OCI-LY1 (cell line): ENCODE measurements around the gene TUFM.
A peak's percentile ranks its signal among the peaks of the same experiment; 100 is the strongest.

Experiments
- H2AFZ ChIP-seq: fragments of 200-600 bp; sonication (generic), shearing (Covaris generic); 2 replicates; pipeline ENCODE4 v1.6.0; 2014; ENCODE audit warnings: antibody characterized with exemption, mild to moderate bottlenecking, low read length
- H3F3A ChIP-seq: fragments of 200-600 bp; sonication (generic), shearing (Covaris generic); 2 replicates; pipeline ENCODE4 v1.6.0; 2014; ENCODE audit warnings: mild to moderate bottlenecking, antibody characterized with exemption, low read length, moderate library complexity; ENCODE audit not compliant: insufficient read depth
- H3K27ac ChIP-seq: fragments of 200-600 bp; sonication (generic); 2 replicates; pipeline ENCODE4 v1.5.1; 2014; ENCODE audit warnings: low read length, mixed run types, mild to moderate bottlenecking, low read depth; ENCODE audit not compliant: poor library complexity, severe bottlenecking
- H3K27me3 ChIP-seq: fragments of 200-600 bp; sonication (generic); 2 replicates; pipeline ENCODE4 v1.6.0; 2014; ENCODE audit warnings: antibody characterized with exemption, mild to moderate bottlenecking, low read length, moderate library complexity; ENCODE audit not compliant: insufficient read depth
- H3K36me3 ChIP-seq: fragments of 200-600 bp; sonication (generic); 2 replicates; pipeline ENCODE4 v1.6.1; 2014; ENCODE audit warnings: mild to moderate bottlenecking, antibody characterized with exemption, low read length, moderate library complexity, mixed read lengths; ENCODE audit not compliant: insufficient read depth
- H3K4me1 ChIP-seq: fragments of 200-600 bp; sonication (generic); 2 replicates; pipeline ENCODE4 v1.5.1; 2014; ENCODE audit warnings: mild to moderate bottlenecking, low read length, moderate library complexity; ENCODE audit not compliant: insufficient read depth, severe bottlenecking
- H3K4me2 ChIP-seq: fragments of 200-600 bp; sonication (generic), shearing (Covaris generic); 2 replicates; pipeline ENCODE4 v1.6.1; 2014; ENCODE audit warnings: low read length
- H3K4me3 ChIP-seq: fragments of 200-600 bp; sonication (generic); 2 replicates; pipeline ENCODE4 v1.5.1; 2014; ENCODE audit warnings: low read length, low read depth, mild to moderate bottlenecking, mixed read lengths; ENCODE audit not compliant: poor library complexity, severe bottlenecking
- H3K79me2 ChIP-seq: fragments of 200-600 bp; shearing (Covaris generic); 2 replicates; pipeline ENCODE4 v1.6.1; 2016; ENCODE audit warnings: mixed run types, low read length, mixed read lengths; ENCODE audit not compliant: insufficient read depth
- H3K9ac ChIP-seq: fragments of 200-600 bp; sonication (generic), shearing (Covaris generic); 2 replicates; pipeline ENCODE4 v1.6.1; 2014; ENCODE audit warnings: mild to moderate bottlenecking, low read length, mixed read lengths
- H3K9me2 ChIP-seq: fragments of 200-600 bp; sonication (generic), shearing (Covaris generic); 2 replicates; pipeline ENCODE4 v1.6.1; 2014; ENCODE audit warnings: low read depth, mild to moderate bottlenecking, low read length, mixed read lengths
- H3K9me3 ChIP-seq: fragments of 200-600 bp; shearing (Covaris generic); 2 replicates; pipeline ENCODE4 v1.6.1; 2014; ENCODE audit warnings: low read length, mixed read lengths
- H4K20me1 ChIP-seq: fragments of 200-600 bp; sonication (generic), shearing (Covaris generic); 2 replicates; pipeline ENCODE4 v1.6.0; 2016; ENCODE audit warnings: mild to moderate bottlenecking, low read length; ENCODE audit not compliant: insufficient read depth
- EZH2 ChIP-seq: fragments of 200-600 bp; sonication (generic), shearing (Covaris generic); IDR thresholded peaks from 2 replicates; pipeline ENCODE4 v1.8.0; 2017; ENCODE audit warnings: borderline replicate concordance, mixed run types, mild to moderate bottlenecking, antibody characterized with exemption, low read length, moderate library complexity, mixed read lengths
- TF ChIP-seq, protein P1 (sequence below): fragments of 200-600 bp; sonication (generic), shearing (Covaris generic); IDR thresholded peaks from 2 replicates; pipeline ENCODE4 v1.5.1; 2017; ENCODE audit warnings: mild to moderate bottlenecking, antibody characterized with exemption, low read length, moderate library complexity, mixed read lengths

Gene TUFM

DNA sequence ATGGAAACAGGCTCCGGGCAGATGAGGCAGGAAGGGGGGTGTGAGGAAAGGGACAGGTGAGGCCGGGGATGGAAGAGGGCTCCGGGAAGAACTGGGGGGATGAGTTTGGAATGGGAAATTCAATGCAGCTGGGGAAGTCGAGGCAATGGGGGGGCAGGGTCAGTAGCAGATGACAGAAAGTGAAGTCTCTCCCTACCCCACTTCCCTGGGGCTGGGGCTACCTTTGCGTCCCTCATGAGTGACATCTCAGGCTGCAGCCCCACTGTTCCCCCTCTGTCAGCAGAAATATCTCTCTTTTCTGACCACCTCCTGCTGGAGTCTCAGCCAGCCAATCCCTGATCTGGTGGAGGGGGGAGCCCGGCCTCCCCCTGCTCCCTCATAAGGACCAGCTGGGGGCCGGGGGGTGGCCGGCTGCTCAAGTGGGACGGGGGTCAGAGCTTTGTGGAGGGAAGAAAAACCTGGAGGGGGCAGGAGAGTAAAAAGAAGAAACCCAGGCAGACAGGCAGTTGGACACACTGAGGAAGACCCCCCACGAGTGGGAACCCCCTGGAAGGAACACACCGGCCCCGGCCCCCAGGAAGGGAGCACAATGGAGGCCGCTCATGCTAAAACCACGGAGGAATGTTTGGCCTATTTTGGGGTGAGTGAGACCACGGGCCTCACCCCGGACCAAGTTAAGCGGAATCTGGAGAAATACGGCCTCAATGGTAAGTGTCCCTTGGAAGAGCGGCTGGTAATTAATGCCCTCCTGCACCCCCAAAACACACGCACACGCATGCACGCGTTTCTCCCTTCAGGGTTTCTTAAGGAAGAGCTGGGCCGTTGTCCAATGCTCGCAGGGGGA is 32.2 kb upstream of the TUFM start, which contains the start of gene ATP2A1:
Gene ATP2A1, plus strand, starts transcription at position 406 of the 844 bp plus-strand sequence. Its CDS starts 184 bp downstream, at position 590.
- Histone ChIP-seq H3K27ac (no peak within 1 kb of the TSS), H3K36me3 (peaks cover 9% of the 10 kb centered on the region; the same call in 1 of the 2 replicates), H3K9ac (peak within 1 kb of the TSS; percentile 74), H3K4me2 (peak within 1 kb of the TSS; percentile 74), H3K79me2 (no peaks in the 10 kb centered on the region), H3K9me2 (no peaks in the 10 kb centered on the region), H3K27me3 (no peaks in the 10 kb centered on the region), H3K4me3 (peak within 1 kb of the TSS; percentile 65), H3K9me3 (no peaks in the 10 kb centered on the region), H3F3A (no peaks in the 10 kb centered on the region), H3K4me1 (peaks cover 18% of the 10 kb centered on the region), H2AFZ (no peak within 1 kb of the TSS), H4K20me1 (no peaks in the 10 kb centered on the region)
- TF ChIP-seq, protein P1, sequence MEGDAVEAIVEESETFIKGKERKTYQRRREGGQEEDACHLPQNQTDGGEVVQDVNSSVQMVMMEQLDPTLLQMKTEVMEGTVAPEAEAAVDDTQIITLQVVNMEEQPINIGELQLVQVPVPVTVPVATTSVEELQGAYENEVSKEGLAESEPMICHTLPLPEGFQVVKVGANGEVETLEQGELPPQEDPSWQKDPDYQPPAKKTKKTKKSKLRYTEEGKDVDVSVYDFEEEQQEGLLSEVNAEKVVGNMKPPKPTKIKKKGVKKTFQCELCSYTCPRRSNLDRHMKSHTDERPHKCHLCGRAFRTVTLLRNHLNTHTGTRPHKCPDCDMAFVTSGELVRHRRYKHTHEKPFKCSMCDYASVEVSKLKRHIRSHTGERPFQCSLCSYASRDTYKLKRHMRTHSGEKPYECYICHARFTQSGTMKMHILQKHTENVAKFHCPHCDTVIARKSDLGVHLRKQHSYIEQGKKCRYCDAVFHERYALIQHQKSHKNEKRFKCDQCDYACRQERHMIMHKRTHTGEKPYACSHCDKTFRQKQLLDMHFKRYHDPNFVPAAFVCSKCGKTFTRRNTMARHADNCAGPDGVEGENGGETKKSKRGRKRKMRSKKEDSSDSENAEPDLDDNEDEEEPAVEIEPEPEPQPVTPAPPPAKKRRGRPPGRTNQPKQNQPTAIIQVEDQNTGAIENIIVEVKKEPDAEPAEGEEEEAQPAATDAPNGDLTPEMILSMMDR: no peak
- TF ChIP-seq EZH2: no peak

DNA sequence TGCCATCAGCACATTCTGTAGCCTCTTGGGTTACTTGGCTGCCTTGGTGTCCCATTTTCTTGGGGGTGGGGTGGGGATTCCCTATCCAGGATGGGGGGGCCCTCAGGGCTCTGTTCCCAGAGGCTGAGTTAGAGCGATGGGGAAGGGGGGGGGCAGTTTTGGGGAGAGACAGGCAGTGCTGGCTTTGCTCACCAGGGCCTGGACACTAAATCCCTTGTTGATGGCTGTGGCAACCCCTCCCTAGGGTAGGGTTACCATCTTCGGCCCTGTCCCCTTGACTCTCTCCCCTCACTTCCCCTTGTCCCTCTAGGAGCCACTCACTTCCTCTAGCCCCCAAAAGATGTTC is 31.5 kb upstream of the TUFM start:
- TF ChIP-seq, protein P1: no peak
- no peak for TF ChIP-seq EZH2
- no peaks in the 10 kb centered on the region for H3K9me2 ChIP-seq
- H3K4me1 ChIP-seq: peaks cover 18% of the 10 kb centered on the region

DNA sequence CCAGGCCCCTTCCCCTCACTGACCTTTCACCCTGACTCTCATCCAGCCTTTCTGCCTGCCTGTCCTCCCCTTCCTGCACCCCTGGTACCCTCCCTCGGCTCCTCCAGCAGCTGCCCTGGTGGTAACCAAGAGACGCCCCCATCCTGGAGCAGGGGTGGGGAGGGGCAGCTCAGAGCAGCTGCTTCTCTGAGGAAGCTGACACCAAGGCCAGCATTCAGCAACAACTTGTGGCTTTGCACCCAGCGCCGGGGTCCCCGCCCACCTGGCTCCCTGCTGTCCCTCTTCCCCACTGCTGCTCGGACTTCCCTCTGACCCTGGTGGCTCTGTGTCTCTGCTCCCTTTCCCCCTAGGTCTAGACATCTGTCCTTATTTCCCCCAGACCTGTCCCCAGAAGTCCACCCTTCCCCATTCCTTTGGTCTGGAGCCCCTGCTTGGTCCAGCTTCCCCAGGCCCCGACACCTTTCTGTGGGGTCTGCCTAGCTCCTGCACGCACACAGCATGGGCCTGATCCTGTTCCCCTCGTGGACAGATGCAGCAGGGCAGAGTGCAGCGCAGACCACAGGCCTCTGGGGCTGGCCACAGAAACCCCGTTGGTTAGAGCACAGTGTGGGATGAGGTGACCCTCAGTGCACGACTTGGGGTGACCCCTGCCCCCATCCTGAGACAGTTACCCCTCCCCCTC is 31.0 kb upstream of the TUFM start:
- no peak overlapping the region for H2AFZ ChIP-seq
- peaks cover 19% of the 10 kb centered on the region; the same call in 1 of the 2 replicates for H3K36me3 ChIP-seq
- H3K27ac ChIP-seq: no peak overlapping the region
- H4K20me1 ChIP-seq: no peaks in the 10 kb centered on the region
- TF ChIP-seq, protein P1: no peak
- no peak for TF ChIP-seq EZH2
- H3K9me2 ChIP-seq: no peaks in the 10 kb centered on the region
- H3K79me2 ChIP-seq: no peaks in the 10 kb centered on the region
- no peak overlapping the region for H3K4me2 ChIP-seq
- no peak overlapping the region for H3K4me3 ChIP-seq
- no peaks in the 10 kb centered on the region for H3K27me3 ChIP-seq
- no peak overlapping the region for H3K9ac ChIP-seq
- no peaks in the 10 kb centered on the region for H3K9me3 ChIP-seq
- no peaks in the 10 kb centered on the region for H3F3A ChIP-seq
- H3K4me1 ChIP-seq: peaks cover 18% of the 10 kb centered on the region

More for the DNA sequence above, 31.5 kb upstream of the TUFM start:
- Histone ChIP-seq H3K4me3 (no peak overlapping the region), H3K27me3 (no peaks in the 10 kb centered on the region), H3K79me2 (no peaks in the 10 kb centered on the region), H3K36me3 (peaks cover 15% of the 10 kb centered on the region; the same call in 1 of the 2 replicates), H4K20me1 (no peaks in the 10 kb centered on the region), H2AFZ (no peak overlapping the region), H3F3A (no peaks in the 10 kb centered on the region), H3K27ac (no peak overlapping the region), H3K4me2 (no peak overlapping the region), H3K9ac (no peak overlapping the region), H3K9me3 (no peaks in the 10 kb centered on the region)
